GM12891 (cell line): ENCODE measurements around the gene MCM7.

Experiments used
- PAX5 ChIP-seq: IDR thresholded peaks from 2 replicates; pipeline ENCODE4 v1.6.1; 2011; ENCODE audit warnings: low read length, moderate library complexity, mild to moderate bottlenecking; ENCODE audit not compliant: insufficient read depth, severe bottlenecking
- POLR2A ChIP-seq: IDR thresholded peaks from 2 replicates; pipeline ENCODE4 v1.6.1; 2011; ENCODE audit warnings: low read depth, low read length, control low read depth
- POLR2AphosphoS5 ChIP-seq: IDR thresholded peaks from 2 replicates; pipeline ENCODE4 v1.6.1; 2011; ENCODE audit warnings: low read depth, low read length, control low read depth
- POU2F2 ChIP-seq: IDR thresholded peaks from 2 replicates; pipeline ENCODE4 v1.6.1; 2011; ENCODE audit warnings: low read depth, mild to moderate bottlenecking, control low read depth, low read length, moderate library complexity
- SPI1 ChIP-seq: IDR thresholded peaks from 2 replicates; pipeline ENCODE4 v1.6.1; 2011; ENCODE audit warnings: low read depth, low read length, control low read depth
- TAF1 ChIP-seq: IDR thresholded peaks from 2 replicates; pipeline ENCODE4 v1.6.1; 2011; ENCODE audit warnings: low read depth, low read length, control low read depth

DNA sequence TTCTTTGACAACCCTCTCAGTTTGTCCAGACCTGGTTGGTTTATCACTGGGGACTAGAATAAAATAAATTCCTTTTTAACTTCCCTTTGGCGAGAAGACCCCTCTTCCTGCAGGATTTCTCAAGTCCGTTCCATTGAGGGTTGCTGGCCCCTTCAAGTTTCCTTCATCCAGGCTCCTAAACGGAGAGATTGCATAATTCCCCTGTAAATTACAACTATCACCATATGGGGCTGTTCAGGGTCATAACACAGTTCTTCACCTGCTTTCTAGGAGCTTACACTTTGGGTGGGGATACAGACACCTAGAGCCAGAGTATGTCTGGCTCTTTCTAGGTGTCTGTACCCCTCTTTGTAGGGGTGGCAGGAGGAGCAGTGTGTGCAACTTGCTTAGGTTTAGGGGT is 15.7 kb downstream of the MCM7 start:
- TF ChIP-seq TAF1 (no peak), POLR2A (no peak), POLR2AphosphoS5 (no peak), POU2F2 (no peak), PAX5 (no peak), SPI1 (no peak)
